Upper lobe of left lung (tissue), 4 donors: ENCODE measurements around the gene NFASC.

ENCODE experiments used
- CTCF ChIP-seq, 6 experiments: fragments of 450-650 bp in 4 of 6; fragments of 200-600 bp in 2 of 6; sonication (generic) in 2 of 6; IDR thresholded peaks; one replicate each; pipeline ENCODE4 v1.5.1; 2016 to 2019; ENCODE audit warnings: antibody characterized with exemption in 6 of 6
- EP300 ChIP-seq, 4 donors: sonication (generic); formaldehyde crosslinking; IDR thresholded peaks; one replicate each; pipeline ENCODE4 v1.5.1; 2017; ENCODE audit warnings: antibody characterized with exemption in 4 of 4, control low read depth in 2 of 4
- POLR2A ChIP-seq, 4 donors: fragments of 450-650 bp; IDR thresholded peaks; one replicate each; pipeline ENCODE4 v1.5.1; 2016 to 2017; ENCODE audit warnings: antibody characterized with exemption in 4 of 4, mild to moderate bottlenecking in 2 of 4

- no peak for TF ChIP-seq CTCF (IDR thresholded peaks at IDR 0.05)
- TF ChIP-seq POLR2A (IDR thresholded peaks at IDR 0.05) = no peak
- no peak for TF ChIP-seq EP300 (IDR thresholded peaks at IDR 0.05)
Measured at GRCh38 chr1:204972426-204972825, 101.8 kb downstream of the NFASC start.
